ENCODE data around the gene ST8SIA2. TPM values are rescaled to one million over a fixed set of nuclear protein-coding genes. Genes with fewer than 3 reads are reported as not detected.

ST8SIA2 gene
- polyA plus RNA-seq, 1 of the 3 experiments (the other 2 are of a cell fraction) = 0.05 TPM

DNA sequence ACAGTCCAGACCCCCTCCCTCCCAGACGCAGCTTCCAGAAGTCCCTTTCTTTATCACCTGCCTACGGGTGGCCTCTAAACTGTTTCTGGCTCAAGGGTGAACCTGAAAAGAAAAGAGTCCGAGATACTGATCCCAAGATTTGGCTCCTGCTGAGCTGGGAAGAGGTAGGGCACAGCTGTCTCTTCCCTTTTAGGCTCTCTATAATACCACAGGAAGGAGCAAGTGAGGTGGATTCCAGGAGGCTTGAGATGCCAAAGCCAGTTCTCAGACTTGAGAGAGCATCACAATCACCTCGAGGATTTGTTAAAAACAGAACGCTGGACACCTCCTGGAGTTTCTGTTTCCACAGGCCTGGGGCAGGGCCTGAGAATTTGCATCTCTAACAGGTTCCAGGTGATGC is 12.3 kb downstream of the ST8SIA2 start:
- Histone ChIP-seq H3K27ac (ENCODE audit: low read depth in 2 of 2, low read length in 1 of 2) (no peak overlapping the region), H2AFZ (ENCODE audit: low read depth) (no peak overlapping the region), H4K20me1 (ENCODE audit: insufficient read depth) (no peaks in the 10 kb centered on the region), H3K36me3 (replicated peaks in 1 of 2; ENCODE audit: control insufficient read depth in 1 of 2, insufficient read depth in 2 of 2, low read length in 1 of 2) (no peaks in the 10 kb centered on the region), H3K9me2 (no peaks in the 10 kb centered on the region), H3K79me2 (ENCODE audit: insufficient read depth) (no peaks in the 10 kb centered on the region), H3K9me3 (no peaks in the 10 kb centered on the region), H3K9ac (no peak overlapping the region), H3K4me1 (ENCODE audit: control insufficient read depth in 1 of 2, insufficient read depth in 2 of 2, low read depth in 1 of 2, low read length in 1 of 2) (peaks cover 0 to 6% of the 10 kb centered on the region in 2 experiments; a peak in 1 of 4 replicates), H3K27me3 (ENCODE audit: insufficient read depth) (no peaks in the 10 kb centered on the region), H3F3A (replicated peaks; ENCODE audit: insufficient read depth) (no peaks in the 10 kb centered on the region), H3K4me2 (no peak overlapping the region), H3K4me3 (ENCODE audit: low read depth in 2 of 2, low read length in 1 of 2) (no peak overlapping the region)
- WGBS (ENCODE audit: low lambda C conversion rate) = 26% methylated on average over 4 of the region's 5 CpGs
- POLR2A ChIA-PET = no interaction called here
- CTCF ChIA-PET = interaction anchor here (1.4 kb wide), 1 partner anchor 14 kb away, joined by 4 read pairs; no protein-coding TSS in a partner anchor
- TF ChIP-seq, protein P1, sequence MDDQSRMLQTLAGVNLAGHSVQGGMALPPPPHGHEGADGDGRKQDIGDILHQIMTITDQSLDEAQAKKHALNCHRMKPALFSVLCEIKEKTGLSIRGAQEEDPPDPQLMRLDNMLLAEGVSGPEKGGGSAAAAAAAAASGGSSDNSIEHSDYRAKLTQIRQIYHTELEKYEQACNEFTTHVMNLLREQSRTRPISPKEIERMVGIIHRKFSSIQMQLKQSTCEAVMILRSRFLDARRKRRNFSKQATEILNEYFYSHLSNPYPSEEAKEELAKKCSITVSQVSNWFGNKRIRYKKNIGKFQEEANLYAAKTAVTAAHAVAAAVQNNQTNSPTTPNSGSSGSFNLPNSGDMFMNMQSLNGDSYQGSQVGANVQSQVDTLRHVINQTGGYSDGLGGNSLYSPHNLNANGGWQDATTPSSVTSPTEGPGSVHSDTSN (IDR thresholded peaks at IDR 0.05) = no peak
- TF ChIP-seq EP300 (IDR thresholded peaks at IDR 0.05; ENCODE audit: borderline replicate concordance in 1 of 2, low read depth in 1 of 2, low read length in 1 of 2) (no peak), TCF12 (IDR thresholded peaks at IDR 0.05) (no peak), TEAD4 (IDR thresholded peaks at IDR 0.05; ENCODE audit: borderline replicate concordance, insufficient read depth) (no peak), FOXJ3 (CRISPR knock-in tag; IDR thresholded peaks at IDR 0.05) (no peak), TAF1 (IDR thresholded peaks at IDR 0.05; ENCODE audit: borderline replicate concordance, low read depth, low read length) (no peak), SIN3A (IDR thresholded peaks at IDR 0.05; ENCODE audit: borderline replicate concordance, low read depth, low read length) (no peak), MEF2A (IDR thresholded peaks at IDR 0.05; ENCODE audit: borderline replicate concordance, low read depth) (no peak)
- TF ChIP-seq, protein P2, sequence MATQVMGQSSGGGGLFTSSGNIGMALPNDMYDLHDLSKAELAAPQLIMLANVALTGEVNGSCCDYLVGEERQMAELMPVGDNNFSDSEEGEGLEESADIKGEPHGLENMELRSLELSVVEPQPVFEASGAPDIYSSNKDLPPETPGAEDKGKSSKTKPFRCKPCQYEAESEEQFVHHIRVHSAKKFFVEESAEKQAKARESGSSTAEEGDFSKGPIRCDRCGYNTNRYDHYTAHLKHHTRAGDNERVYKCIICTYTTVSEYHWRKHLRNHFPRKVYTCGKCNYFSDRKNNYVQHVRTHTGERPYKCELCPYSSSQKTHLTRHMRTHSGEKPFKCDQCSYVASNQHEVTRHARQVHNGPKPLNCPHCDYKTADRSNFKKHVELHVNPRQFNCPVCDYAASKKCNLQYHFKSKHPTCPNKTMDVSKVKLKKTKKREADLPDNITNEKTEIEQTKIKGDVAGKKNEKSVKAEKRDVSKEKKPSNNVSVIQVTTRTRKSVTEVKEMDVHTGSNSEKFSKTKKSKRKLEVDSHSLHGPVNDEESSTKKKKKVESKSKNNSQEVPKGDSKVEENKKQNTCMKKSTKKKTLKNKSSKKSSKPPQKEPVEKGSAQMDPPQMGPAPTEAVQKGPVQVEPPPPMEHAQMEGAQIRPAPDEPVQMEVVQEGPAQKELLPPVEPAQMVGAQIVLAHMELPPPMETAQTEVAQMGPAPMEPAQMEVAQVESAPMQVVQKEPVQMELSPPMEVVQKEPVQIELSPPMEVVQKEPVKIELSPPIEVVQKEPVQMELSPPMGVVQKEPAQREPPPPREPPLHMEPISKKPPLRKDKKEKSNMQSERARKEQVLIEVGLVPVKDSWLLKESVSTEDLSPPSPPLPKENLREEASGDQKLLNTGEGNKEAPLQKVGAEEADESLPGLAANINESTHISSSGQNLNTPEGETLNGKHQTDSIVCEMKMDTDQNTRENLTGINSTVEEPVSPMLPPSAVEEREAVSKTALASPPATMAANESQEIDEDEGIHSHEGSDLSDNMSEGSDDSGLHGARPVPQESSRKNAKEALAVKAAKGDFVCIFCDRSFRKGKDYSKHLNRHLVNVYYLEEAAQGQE (IDR thresholded peaks at IDR 0.05; ENCODE audit: low read depth, low read length) = no peak
- no peak for DNase-seq

DNA sequence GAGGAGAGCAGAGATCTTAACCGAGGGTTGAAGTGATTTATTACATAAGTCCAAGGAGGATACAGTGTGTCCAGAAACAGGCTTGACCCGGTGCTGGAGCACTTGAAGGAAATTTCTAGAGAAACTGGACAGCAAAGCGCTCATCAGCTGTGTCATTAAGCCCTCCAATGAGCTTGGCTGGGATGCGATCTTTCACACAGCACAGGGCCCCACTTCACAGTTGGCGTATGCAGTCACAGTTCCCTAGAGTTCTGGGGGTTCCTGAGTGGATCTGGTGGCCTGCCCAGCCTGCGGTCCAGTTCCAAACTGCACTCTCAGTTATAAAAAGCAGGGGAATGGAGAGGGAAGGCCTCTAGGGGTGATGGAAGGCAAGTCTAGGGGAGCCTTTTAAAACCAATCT is 13.6 kb downstream of the ST8SIA2 start:
- H3K27me3 ChIP-seq (ENCODE audit: insufficient read depth) = no peaks in the 10 kb centered on the region
- 53% methylated on average over 6 of the region's 6 CpGs for WGBS (ENCODE audit: low lambda C conversion rate)
- H3K79me2 ChIP-seq (ENCODE audit: insufficient read depth) = no peaks in the 10 kb centered on the region
- H3F3A ChIP-seq (replicated peaks; ENCODE audit: insufficient read depth) = no peaks in the 10 kb centered on the region
- no peak overlapping the region for H3K27ac ChIP-seq (ENCODE audit: low read depth in 2 of 2, low read length in 1 of 2)
- H3K4me3 ChIP-seq (ENCODE audit: low read depth in 2 of 2, low read length in 1 of 2) = no peak overlapping the region
- ChIA-PET CTCF (interaction anchor here (0.9 to 2.2 kb wide), 2 partner anchors 14 to 16 kb away, joined by 3 to 6 read pairs; partner anchors contain the start of gene ST8SIA2), POLR2A (no interaction called here)
- H4K20me1 ChIP-seq (ENCODE audit: insufficient read depth) = no peaks in the 10 kb centered on the region
- H2AFZ ChIP-seq (ENCODE audit: low read depth) = no peak overlapping the region
- TF ChIP-seq FOXM1 (IDR thresholded peaks at IDR 0.05; ENCODE audit: low read depth) (no peak), ELF1 (IDR thresholded peaks at IDR 0.05) (no peak), MXI1 (IDR thresholded peaks at IDR 0.05; ENCODE audit: low read depth, low read length) (no peak), RCOR1 (IDR thresholded peaks at IDR 0.05; ENCODE audit: low read length) (no peak)
- no peak overlapping the region for H3K4me2 ChIP-seq
- H3K4me1 ChIP-seq (ENCODE audit: control insufficient read depth in 1 of 2, insufficient read depth in 2 of 2, low read depth in 1 of 2, low read length in 1 of 2) = peaks cover 0 to 6% of the 10 kb centered on the region in 2 experiments; a peak in 1 of 4 replicates
- no peak for DNase-seq
- H3K9me3 ChIP-seq = no peaks in the 10 kb centered on the region
- H3K9me2 ChIP-seq = no peaks in the 10 kb centered on the region
- H3K36me3 ChIP-seq (replicated peaks in 1 of 2; ENCODE audit: control insufficient read depth in 1 of 2, insufficient read depth in 2 of 2, low read length in 1 of 2) = no peaks in the 10 kb centered on the region
- H3K9ac ChIP-seq = no peak overlapping the region
